Colonic mucosa (tissue), 4 donors: ENCODE measurements around the gene RAI1. TPM values are rescaled to one million over a fixed set of nuclear protein-coding genes. Genes with fewer than 3 reads are reported as not detected.

Experiments used
- DNase-seq: peaks from one replicate; pipeline ENCODE4 v3.0.0-alpha.2; 2020
- H3K27ac ChIP-seq: fragments of 200-600 bp; one replicate; pipeline ENCODE4 v1.8.0; 2021
- H3K27me3 ChIP-seq: fragments of 200-600 bp; one replicate; pipeline ENCODE4 v1.8.0; 2021
- H3K36me3 ChIP-seq: fragments of 200-600 bp; one replicate; pipeline ENCODE4 v1.8.0; 2021
- H3K4me1 ChIP-seq: fragments of 200-600 bp; one replicate; pipeline ENCODE4 v1.8.0; 2021; ENCODE audit warnings: mild to moderate bottlenecking
- H3K4me3 ChIP-seq: fragments of 200-600 bp; one replicate; pipeline ENCODE4 v1.8.0; 2021
- H3K9ac ChIP-seq, 2 donors: one replicate each; pipeline ENCODE4 v1.7.0; 2013; ENCODE audit warnings: control low read depth in 2 of 2, low read depth in 2 of 2, low read length in 2 of 2
- H3K9me3 ChIP-seq: fragments of 200-600 bp; one replicate; pipeline ENCODE4 v1.8.0; 2021
- CTCF ChIP-seq: fragments of 200-600 bp; IDR thresholded peaks from one replicate; pipeline ENCODE4 v1.8.0; 2022; ENCODE audit warnings: antibody characterized with exemption, mild to moderate bottlenecking
- intact Hi-C: fragments of 100-400 bp; cut with DNase I; formaldehyde crosslinking; loops from one replicate; pipeline ENCODE4 v1.14.1; 2022
- total RNA-seq, 2 donors: library from RNA; stranded (reverse); fragmentation: NEBNext Ultra II Directional in 1 of 2; extraction: Animal tissue kit (Norgen Biotek cat#: 25700) in 1 of 2; gene quantifications; one replicate each; pipeline ENCODE4 v1.2.1, GENCODE V29; 2021
- donor health status: healthy.
- donor health status: DM: no; HTN: no; CAD: no.
- donor health status: DM: no; HTN: no; CAD: no.

Gene RAI1
- total RNA-seq, 2 donors from 2014 or later: 21.8 to 24.5 TPM

GRCh38 chr17:17752821-17753321 is 71.6 kb downstream of the RAI1 start:
- Histone ChIP-seq H3K9ac (peak overlapping the region; percentile 69 to 79), H3K4me1 (peaks cover 12% of the 10 kb centered on the region), H3K27me3 (no peaks in the 10 kb centered on the region), H3K4me3 (peak overlapping the region; percentile 48), H3K27ac (peak overlapping the region; percentile 50), H3K36me3 (no peaks in the 10 kb centered on the region), H3K9me3 (no peaks in the 10 kb centered on the region)
- intact Hi-C loops: no loop called here
- no peak for TF ChIP-seq CTCF
- DNase-seq: no peak

- no peak overlapping the region for H3K4me3 ChIP-seq
- peaks cover 12% of the 10 kb centered on the region for H3K4me1 ChIP-seq
- H3K9ac ChIP-seq: no peak overlapping the region
- no peak overlapping the region for H3K27ac ChIP-seq
- no peak for DNase-seq
- intact Hi-C loops: no loop called here
- no peaks in the 10 kb centered on the region for H3K36me3 ChIP-seq
- TF ChIP-seq CTCF: no peak
- no peaks in the 10 kb centered on the region for H3K9me3 ChIP-seq
- no peaks in the 10 kb centered on the region for H3K27me3 ChIP-seq
Observed at GRCh38 chr17:17754719-17755686, 73.7 kb downstream of the RAI1 start.

- H3K27ac ChIP-seq: no peak overlapping the region
Observed at GRCh38 chr17:17755715-17756114, 74.5 kb downstream of the RAI1 start.

GRCh38 chr17:17757391-17757791 is 76.1 kb downstream of the RAI1 start:
- no peak for DNase-seq
- intact Hi-C loops: no loop called here
- Histone ChIP-seq H3K27me3 (no peaks in the 10 kb centered on the region), H3K27ac (no peak overlapping the region), H3K4me1 (peaks cover 6% of the 10 kb centered on the region), H3K36me3 (no peaks in the 10 kb centered on the region), H3K9me3 (no peaks in the 10 kb centered on the region), H3K9ac (no peak overlapping the region), H3K4me3 (no peak overlapping the region)
- TF ChIP-seq CTCF: no peak

More at GRCh38 chr17:17755715-17756114, 74.5 kb downstream of the RAI1 start:
- intact Hi-C loops: no loop called here
- H3K4me1 ChIP-seq: peaks cover 12% of the 10 kb centered on the region
- no peak overlapping the region for H3K9ac ChIP-seq
- no peaks in the 10 kb centered on the region for H3K27me3 ChIP-seq
- no peak overlapping the region for H3K4me3 ChIP-seq
- no peak for TF ChIP-seq CTCF
- no peaks in the 10 kb centered on the region for H3K9me3 ChIP-seq
- H3K36me3 ChIP-seq: no peaks in the 10 kb centered on the region
- no peak for DNase-seq

GRCh38 chr17:17757956-17758845 is 76.9 kb downstream of the RAI1 start:
- intact Hi-C loops: no loop called here
- Histone ChIP-seq H3K9me3 (no peaks in the 10 kb centered on the region), H3K27me3 (no peaks in the 10 kb centered on the region), H3K36me3 (no peaks in the 10 kb centered on the region), H3K4me1 (no peaks in the 10 kb centered on the region), H3K4me3 (no peak overlapping the region), H3K9ac (no peak overlapping the region), H3K27ac (no peak overlapping the region)
- no peak for DNase-seq
- no peak for TF ChIP-seq CTCF
